ENCODE results near the gene GLIPR2. TPM values are rescaled to one million over a fixed set of nuclear protein-coding genes. Genes with fewer than 3 reads are reported as not detected.
"Not testable (repeated sequence)": the region's sequence is repeated elsewhere in the genome, so short reads cannot be mapped to it uniquely, and the experiment has no call there.

Gene GLIPR2, protein sequence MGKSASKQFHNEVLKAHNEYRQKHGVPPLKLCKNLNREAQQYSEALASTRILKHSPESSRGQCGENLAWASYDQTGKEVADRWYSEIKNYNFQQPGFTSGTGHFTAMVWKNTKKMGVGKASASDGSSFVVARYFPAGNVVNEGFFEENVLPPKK
- polyA plus RNA-seq (2012; ENCODE audit: insufficient read depth, insufficient read length): 61.0 TPM

DNA sequence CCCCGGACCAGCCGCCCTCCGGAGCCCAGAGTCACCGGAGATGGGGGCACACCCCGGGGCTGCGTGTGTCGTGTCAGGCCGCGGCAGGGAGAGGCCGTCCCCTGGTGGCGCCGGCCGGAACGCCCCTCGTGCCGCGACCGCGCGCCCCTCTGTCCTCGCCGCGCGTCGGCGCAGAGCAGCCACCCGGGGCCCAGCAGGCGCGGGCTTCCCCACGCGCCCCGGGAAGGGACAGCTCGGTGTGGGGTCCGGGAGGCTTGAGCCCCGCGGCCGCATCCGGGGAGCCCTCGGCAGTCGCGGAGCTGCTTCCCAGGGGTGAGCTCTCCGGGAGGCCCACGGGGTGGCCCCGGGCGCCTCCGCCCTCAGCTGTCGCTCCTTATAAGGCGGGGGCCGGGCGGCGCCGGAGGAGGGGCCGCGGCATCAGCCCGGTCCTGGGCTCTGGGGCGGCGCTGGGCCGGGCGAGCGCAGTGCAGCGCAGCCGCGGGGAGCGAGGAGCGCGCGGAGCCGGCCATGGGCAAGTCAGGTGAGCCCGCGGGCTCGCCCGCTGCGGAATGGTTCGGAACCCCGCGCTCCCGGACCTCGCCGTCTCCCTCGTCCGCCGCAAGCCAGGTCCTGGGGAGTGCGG is at the start of gene GLIPR2:
Gene GLIPR2, plus strand, starts transcription at position 462 of the 622 bp plus-strand sequence. Its CDS starts 46 bp downstream, at position 508.
- peak; percentile 53 for DNase-seq (ENCODE audit: low read depth, low spot score)
- H3K4me3 ChIP-seq (ENCODE audit: low read length): peak within 1 kb of the TSS; percentile 65

GRCh38 chr9:36087054-36087453 is 49.5 kb upstream of the GLIPR2 start:
- not testable (repeated sequence) for DNase-seq (ENCODE audit: low read depth, low spot score); H3K4me3 ChIP-seq (ENCODE audit: low read length)

GRCh38 chr9:36088020-36088419 is 48.5 kb upstream of the GLIPR2 start:
- DNase-seq (ENCODE audit: low read depth, low spot score): no peak
- H3K4me3 ChIP-seq (ENCODE audit: low read length): no peak overlapping the region

DNA sequence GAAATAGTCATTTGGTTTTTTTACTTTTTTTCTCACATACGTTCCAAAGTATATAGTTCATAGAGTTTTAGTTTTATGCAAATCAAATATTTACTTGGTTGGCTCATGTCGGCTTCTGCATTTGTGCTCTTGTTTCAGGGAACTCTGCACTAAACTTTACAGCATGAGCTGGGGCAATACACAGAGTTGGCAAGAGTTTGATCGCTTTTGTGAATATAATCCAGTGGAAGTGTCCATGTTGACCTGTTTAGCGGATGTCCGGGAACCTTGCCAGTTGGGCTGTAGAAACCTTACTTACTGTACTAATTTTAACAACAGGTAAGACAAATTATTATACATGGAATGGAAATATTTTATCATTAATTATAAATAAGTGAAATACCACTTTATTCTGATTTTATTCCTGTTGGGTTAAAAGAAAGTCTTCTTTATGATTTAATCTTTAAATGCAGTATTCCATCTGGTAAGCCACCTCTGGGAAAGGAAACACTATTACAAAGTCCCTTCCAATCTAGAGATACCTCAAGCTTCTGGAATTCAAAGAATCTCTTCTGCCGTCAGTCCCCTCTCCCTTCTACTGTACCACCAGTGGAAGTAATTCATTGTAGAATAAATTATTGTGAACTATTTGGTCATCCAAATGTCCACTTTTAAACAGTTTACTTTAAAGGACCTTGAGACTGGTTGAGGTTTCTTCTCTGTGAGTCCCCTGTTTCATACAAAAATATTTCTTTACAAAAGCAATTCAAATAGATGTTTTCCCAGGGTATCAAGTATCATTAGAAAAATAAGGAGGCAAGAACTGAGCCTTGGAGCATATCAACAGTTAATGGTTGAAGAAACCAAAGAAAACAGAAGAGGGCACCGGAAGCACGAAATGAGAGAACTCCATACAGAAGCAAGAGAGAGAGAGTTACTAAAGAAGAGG is 45.2 kb upstream of the GLIPR2 start:
- DNase-seq (ENCODE audit: low read depth, low spot score): no peak
- no peak overlapping the region for H3K4me3 ChIP-seq (ENCODE audit: low read length)

GRCh38 chr9:36092014-36092413 is 44.5 kb upstream of the GLIPR2 start:
- DNase-seq (ENCODE audit: low read depth, low spot score): no peak

GRCh38 chr9:36092509-36093215 is 43.9 kb upstream of the GLIPR2 start:
- H3K4me3 ChIP-seq (ENCODE audit: low read length): no peak overlapping the region
- DNase-seq (ENCODE audit: low read depth, low spot score): peak; percentile 37

More at GRCh38 chr9:36092014-36092413, 44.5 kb upstream of the GLIPR2 start:
- no peak overlapping the region for H3K4me3 ChIP-seq (ENCODE audit: low read length)

DNA sequence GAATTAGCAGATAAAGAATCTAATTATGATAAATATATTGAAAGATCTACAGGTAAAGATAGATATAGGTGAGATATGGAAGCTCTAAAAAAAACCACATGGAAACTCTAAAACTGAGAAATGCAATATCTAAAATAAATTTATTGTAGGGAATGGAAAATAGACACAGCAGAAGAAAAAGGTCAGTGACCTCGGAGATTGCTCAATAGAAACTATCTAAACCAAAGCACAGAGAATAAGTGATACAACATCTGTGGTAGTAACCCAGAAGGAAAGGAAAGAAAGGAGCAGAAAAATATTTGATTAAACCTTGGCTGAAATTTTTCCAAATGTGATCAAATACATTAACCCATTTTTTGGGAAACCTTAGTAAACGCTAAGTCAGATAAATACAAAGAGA is 43.1 kb upstream of the GLIPR2 start:
- DNase-seq (ENCODE audit: low read depth, low spot score): no peak

DNA sequence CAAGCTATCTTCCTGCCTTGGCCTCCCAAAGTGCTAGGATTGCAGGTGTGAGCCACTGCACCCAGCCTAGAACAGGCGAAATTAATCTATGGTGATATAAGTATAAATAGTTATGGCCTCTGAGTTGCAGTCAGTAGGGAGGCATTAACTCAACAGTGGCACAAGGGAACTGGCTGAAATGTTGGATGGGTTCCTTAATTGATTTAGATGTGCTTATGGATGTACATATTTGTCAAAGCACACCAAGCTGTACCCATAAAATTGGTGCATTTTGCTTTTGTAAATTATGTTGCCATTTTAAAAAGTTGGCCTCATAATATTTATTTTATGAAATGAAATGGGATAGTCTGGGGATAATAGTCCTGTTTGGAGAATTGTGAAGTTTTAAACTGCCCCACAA is 36.8 kb upstream of the GLIPR2 start:
- no peak for DNase-seq (ENCODE audit: low read depth, low spot score)
- H3K4me3 ChIP-seq (ENCODE audit: low read length): no peak overlapping the region

More for the DNA sequence above, 43.1 kb upstream of the GLIPR2 start:
- no peak overlapping the region for H3K4me3 ChIP-seq (ENCODE audit: low read length)

- H3K4me3 ChIP-seq (ENCODE audit: low read length): no peak overlapping the region
- DNase-seq (ENCODE audit: low read depth, low spot score): no peak
Measured at GRCh38 chr9:36100532-36100931, 36.0 kb upstream of the GLIPR2 start.

DNA sequence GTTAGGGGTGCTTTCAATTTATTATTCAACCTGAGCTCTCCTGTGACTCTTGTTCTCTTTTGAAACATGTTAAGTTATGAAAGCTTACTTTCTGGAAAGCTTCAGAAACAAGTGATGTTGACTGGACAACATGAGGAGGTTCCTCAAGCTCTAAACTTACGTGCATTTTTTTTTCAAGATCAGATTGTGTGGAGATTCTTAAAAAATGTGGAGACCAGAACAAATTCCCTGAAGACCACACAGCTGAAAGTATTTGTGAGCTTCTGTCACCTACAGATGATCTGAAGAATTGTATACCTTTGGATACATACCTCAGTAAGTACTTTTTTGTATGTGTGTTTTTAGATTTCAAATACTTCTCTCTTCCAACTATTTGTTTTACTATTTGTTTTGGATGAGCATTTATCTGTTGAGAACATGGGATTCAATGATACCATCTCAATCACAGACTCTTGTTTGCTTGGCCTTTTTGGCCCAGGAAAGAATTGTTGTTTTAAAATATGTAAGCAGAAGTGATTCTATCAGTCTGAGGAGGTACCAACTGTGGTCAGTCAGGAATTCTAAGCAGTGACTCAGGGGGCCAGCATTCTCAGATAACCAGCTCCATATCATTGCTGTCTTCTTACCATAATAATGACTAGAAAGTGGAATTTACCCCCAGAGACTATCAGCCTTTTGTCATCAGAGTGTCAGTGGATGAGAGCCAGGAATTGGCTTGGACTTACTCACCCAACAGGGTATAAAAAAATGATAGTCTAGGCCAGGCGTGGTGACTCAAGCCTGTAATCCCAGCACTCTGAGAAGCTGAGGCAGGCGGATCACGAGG is 34.4 kb upstream of the GLIPR2 start:
- no peak for DNase-seq (ENCODE audit: low read depth, low spot score)
- no peak overlapping the region for H3K4me3 ChIP-seq (ENCODE audit: low read length)

DNA sequence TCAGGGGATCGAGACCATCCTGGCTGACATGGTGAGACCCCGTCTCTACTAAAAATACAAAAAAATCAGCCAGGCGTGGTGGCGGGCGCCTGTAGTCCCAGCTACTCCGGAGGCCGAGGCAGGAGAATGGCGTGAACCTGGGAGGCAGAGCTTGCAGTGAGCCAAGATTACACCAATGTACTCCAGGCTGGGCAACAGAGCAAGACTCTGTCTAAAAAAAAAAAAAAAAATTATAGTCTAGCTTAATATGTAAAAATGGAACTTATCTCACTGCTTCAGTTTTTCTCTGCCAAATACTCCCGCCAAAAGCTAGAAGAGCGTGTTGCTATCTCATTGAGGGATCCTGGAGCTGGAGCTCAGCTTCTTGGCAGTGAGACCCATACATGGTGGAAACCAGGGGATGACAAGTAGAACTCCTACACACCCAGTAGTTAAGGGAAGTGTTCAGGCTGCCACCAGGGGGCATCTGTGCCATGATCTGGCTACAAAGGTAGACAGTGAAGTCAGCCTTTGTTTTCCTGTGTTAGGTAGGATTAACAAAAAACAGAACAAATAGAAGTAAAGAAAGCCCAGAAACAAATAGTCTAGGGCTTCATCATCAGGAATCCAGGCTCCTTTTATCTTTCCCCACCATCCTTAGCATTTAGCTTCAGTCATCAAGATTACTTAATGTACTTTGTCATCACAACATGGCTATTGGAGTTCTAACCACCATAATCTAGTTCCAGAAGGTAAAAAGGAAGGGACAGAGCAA is 33.6 kb upstream of the GLIPR2 start:
- peak; percentile 84 for DNase-seq (ENCODE audit: low read depth, low spot score)
- H3K4me3 ChIP-seq (ENCODE audit: low read length): no peak overlapping the region

- no peak for DNase-seq (ENCODE audit: low read depth, low spot score)
- no peak overlapping the region for H3K4me3 ChIP-seq (ENCODE audit: low read length)
Measured at GRCh38 chr9:36109071-36109470, 27.5 kb upstream of the GLIPR2 start.

GRCh38 chr9:36110434-36110833 is 26.1 kb upstream of the GLIPR2 start:
- no peak for DNase-seq (ENCODE audit: low read depth, low spot score)
- H3K4me3 ChIP-seq (ENCODE audit: low read length): no peak overlapping the region

DNA sequence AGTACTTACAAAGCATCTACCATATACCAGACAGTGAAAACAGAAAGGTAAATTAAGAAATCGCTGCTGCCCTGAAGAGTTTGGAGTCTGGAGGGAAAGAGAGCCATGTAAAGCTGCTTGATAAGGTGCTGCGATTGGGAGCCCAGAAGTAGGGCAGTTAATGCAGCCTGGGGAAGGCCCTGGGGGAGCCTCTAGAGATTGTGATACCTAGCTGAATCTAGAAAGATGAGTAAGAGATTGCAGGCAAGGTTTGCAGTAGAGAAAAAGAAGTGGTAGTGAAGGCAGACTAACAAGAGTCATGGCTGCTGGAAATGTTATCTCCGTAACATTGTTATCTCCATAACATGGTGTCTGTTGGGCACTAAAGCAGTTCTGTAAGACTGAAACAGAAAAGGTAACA is 24.0 kb upstream of the GLIPR2 start:
- no peak overlapping the region for H3K4me3 ChIP-seq (ENCODE audit: low read length)
- DNase-seq (ENCODE audit: low read depth, low spot score): no peak

GRCh38 chr9:36113999-36114398 is 22.5 kb upstream of the GLIPR2 start:
- DNase-seq (ENCODE audit: low read depth, low spot score): no peak
- H3K4me3 ChIP-seq (ENCODE audit: low read length): no peak overlapping the region

DNA sequence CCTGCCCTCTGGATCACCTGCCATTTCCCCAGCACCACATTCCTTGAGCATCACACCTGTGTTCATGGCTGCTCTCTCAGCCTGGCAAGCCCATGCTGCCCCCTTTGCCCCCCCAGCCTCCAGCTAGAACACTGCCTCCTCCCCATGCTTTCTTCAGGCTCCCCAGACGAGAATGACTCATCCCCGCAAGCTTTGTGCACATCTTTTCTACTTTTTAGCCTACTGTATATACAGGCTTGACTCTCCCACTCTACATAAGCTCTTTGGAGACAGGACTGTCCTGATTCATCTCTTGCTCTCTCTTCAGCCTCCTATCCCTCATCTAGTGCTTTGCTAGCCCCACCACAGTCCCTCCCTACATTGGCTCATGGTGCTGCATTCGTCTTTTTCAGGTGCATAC is 19.9 kb upstream of the GLIPR2 start:
- H3K4me3 ChIP-seq (ENCODE audit: low read length): no peak overlapping the region
- DNase-seq (ENCODE audit: low read depth, low spot score): no peak

- no peak overlapping the region for H3K4me3 ChIP-seq (ENCODE audit: low read length)
- DNase-seq (ENCODE audit: low read depth, low spot score): no peak
Measured at GRCh38 chr9:36118201-36118600, 18.3 kb upstream of the GLIPR2 start.

DNA sequence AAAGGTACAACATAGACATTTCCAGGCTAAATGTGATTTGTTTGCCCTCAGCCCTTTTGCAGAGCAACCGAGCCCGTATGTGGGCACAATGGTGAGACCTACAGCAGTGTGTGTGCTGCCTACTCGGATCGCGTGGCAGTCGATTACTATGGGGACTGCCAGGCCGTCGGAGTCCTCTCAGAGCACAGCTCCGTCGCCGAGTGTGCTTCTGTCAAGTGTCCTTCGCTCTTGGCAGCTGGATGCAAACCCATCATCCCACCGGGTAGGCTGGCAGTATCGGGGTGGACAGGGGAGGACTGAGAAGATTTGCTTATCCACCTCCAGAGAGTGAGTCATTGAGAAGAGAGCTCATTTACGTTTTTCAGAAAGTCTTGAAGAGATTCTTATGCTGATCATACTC is 17.8 kb upstream of the GLIPR2 start:
- DNase-seq (ENCODE audit: low read depth, low spot score): no peak

More for the DNA sequence above, 17.8 kb upstream of the GLIPR2 start:
- no peak overlapping the region for H3K4me3 ChIP-seq (ENCODE audit: low read length)

All from Jurkat, Clone E6-1 (cell line).